ENCODE data around the gene PIGB.
"Not testable (repeated sequence)": the region's sequence is repeated elsewhere in the genome, so short reads cannot be mapped to it uniquely, and the experiment has no call there.

PIGB gene

DNA sequence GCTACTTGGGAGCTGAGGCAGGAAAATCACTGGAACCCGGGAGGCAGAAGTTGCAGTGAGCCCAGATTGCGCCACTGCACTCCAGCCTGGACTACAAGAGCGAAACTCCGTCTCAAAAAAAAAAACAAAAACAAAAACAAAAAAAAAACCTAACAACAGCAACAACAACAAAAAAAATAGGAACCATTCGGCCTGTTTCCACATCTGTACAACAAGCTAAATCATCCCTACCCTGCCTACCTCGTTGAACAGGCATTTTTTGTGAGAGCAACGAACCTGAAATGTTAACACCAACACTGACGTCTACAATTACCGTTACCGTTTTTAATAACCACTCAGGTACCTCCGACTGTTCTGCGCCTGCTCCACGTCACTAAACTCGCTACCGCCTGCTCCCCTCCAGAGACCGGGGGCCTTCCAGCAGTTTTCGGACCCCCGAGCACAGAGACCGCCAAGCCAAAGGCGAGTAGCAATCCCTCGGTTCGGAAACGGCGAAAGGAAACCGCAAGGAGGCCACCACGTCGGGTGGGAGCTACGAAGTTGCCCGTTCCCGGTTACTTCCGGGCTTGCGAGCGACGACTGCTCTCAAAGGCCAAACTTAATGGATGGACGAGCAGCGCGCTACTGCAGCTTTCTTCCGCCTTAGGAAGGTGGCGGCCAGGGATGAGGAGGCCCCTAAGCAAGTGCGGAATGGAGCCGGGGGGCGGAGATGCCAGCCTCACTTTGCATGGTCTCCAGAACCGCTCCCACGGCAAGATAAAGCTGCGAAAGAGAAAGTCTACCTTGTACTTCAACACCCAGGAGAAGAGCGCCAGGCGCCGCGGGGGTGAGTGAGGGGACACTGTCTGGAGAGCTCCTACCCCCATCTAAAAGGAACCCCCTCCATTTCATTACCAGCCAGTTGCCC lies at the start of gene PIGB, which contains the start of gene PIGBOS1:
Gene PIGB (plus strand): TSS at position 635 of the 907 bp plus-strand sequence. CDS start 29 bp downstream, at position 664.
Gene PIGBOS1 (minus strand): TSS at position 536 of the 907 bp plus-strand sequence. CDS start 1,331 bp downstream, outside the sequence.
- DNase-seq (ENCODE audit: low spot score) = peak; percentile 86

GRCh38 chr15:55270291-55270690 lies 48.7 kb upstream of the PIGB start:
- no peak for DNase-seq (ENCODE audit: low spot score)

GRCh38 chr15:55276324-55276723 lies 42.7 kb upstream of the PIGB start:
- no peak for DNase-seq (ENCODE audit: low spot score)

GRCh38 chr15:55277116-55277564 lies 41.9 kb upstream of the PIGB start:
- no peak for DNase-seq (ENCODE audit: low spot score)

- DNase-seq (ENCODE audit: low spot score) = no peak
Measured at GRCh38 chr15:55277715-55278114, 41.3 kb upstream of the PIGB start.

- DNase-seq (ENCODE audit: low spot score) = no peak
Measured at GRCh38 chr15:55279100-55279745, 39.8 kb upstream of the PIGB start.

GRCh38 chr15:55279746-55280351 lies 39.2 kb upstream of the PIGB start:
- DNase-seq (ENCODE audit: low spot score) = peak; percentile 25

GRCh38 chr15:55280589-55280988 lies 38.4 kb upstream of the PIGB start:
- not testable (repeated sequence) for DNase-seq (ENCODE audit: low spot score)

DNA sequence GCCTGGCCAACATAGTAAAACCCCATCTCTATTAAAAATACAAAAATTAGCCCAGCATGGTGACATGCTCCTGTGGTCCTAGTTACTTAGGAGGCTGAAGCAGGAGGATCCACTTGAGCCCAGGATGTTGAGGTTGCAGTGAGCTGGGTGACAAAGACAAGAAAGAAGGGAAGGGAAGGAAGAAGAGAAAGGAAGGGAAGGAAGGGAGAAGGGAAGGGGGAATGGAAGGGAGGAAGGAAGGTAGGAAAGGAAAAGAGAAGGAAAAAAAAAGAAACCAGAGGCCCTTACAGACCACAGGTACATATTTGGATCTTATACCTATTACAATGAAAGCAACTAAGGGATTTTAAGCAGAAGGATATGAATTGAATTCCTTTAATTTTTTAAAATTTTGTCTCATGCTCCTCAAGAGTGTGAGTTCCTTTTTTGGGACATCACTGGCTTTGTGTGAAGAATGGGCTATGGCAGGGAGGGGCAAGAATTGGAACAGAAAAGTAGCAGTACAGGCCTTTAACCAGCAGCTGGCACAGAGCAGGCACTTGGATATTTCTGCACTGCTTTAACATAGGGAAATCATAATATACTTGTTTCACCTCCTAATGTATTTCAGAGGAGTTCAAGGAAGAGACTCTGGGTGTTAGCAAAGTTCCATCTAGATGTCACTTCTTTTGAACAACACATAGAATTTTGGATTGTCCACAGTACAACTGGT lies 37.3 kb upstream of the PIGB start:
- DNase-seq (ENCODE audit: low spot score) = no peak

DNA sequence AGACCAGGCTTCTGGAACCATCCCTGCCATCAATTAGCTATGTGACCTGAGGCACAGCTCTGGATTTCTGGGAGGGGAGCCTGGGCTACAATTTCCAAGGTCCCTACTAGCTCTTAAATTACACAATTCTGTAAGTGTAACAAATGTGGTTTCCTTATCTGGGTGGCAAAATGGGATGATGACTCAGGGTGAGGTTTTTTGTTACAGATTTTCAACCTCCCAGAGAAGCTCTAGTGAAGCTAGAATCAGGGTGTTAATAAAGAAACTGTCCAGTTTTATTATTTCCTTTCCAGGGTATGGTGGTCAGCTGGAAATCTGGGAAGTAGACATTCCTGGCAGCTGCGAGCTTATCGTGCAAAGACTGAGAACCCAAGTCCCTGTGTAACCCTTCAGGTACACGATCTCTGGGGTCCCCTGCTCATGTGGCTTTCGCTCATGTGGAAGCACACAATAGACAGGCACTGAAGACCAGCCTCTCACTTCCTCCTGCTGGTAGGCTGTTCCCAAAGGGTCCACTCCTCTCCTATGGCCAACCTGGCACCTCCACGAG lies 36.7 kb upstream of the PIGB start:
- peak; percentile 27 for DNase-seq (ENCODE audit: low spot score)

- DNase-seq (ENCODE audit: low spot score) = no peak
Measured at GRCh38 chr15:55283379-55284147, 35.5 kb upstream of the PIGB start.

DNA sequence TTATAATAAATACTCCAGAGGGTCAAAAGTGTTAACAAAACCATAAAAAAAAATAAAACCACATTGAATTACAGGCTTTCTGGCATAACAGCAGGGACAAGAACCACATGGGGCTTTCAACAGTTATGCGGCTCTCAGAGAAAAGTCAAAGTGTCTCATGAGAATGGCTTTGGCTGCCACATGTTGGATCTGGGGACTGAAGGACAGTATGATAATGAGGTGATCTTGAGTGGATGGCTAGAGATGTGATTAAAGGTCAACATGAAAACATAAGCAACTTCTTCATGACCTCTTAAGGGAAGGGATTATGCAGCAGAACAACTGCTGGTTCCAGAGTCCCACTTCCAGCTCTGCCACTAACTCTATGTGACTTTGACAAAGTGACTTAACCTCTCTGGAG lies 34.6 kb upstream of the PIGB start:
- no peak for DNase-seq (ENCODE audit: low spot score)

DNA sequence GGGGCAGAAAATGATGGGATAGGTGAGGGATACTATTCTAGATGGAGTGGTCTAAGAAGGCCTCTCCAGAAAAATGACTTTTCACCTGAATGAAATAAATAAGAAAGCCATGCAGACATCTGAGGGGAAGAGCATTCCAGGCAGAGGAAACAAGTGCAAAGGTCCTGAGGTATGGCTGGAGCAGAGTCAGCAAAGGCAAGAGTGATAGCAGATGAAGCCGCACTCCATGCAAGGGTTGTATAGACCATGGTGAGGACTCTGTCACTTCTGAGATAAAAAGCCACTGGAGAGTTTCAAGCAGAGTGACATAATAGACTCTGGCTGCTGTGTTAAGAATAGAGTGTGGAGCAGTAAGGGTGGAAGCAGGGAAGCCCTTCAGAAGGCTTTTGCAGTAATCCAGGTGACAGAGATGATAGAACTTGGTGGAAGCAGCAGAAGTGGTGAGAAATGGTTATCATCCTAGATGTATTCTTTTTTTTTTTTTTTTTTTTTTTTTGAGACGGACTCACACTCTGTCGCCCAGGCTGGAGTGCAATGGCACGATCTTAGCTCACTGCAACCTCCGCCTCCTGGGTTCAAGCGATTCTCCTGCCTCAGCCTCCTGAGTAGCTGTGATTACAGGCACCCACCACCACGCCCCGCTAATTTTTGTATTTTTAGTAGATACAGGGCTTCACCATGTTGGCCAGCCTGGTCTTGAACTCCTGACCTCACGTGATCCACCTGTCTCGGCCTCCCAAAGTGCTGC lies 32.4 kb upstream of the PIGB start:
- DNase-seq (ENCODE audit: low spot score) = not testable (repeated sequence)

- no peak for DNase-seq (ENCODE audit: low spot score)
Measured at GRCh38 chr15:55288006-55288717, 30.9 kb upstream of the PIGB start.

DNA sequence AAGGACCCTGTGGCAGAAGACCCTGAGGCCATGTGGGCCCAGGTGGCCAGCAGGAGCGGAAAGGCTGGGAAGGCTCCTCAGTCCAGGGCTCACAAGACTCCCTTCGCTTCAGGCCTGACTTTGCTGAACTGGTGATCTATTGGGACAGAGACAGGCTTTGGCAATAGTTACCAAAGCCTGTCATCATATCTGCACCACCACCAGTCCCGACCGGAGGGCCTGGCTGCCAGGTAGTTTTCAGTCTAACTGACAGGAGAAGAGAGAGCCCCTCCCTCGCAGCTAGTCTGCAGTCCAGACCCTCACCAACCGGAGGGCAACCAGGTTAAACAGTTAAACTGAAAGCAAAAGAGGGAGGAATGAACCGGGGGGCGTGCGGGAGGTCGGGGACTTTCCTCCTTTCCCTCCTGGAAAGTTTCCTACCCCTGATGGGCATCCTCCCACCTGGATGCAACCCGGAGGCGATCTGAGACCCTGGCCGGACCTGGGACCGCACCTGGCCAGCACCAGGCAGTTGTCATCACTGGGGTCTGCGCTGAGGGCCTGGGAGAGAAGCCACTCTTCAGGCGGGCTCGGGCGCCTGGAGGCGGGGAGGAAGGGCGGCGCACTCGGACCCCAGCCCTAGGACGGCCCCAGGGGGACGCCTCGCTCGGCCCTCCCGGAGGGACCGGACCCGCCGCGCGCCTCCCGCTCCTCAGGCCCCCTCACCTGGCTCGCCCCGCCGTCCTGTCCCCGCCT lies 29.8 kb upstream of the PIGB start:
- peak; percentile 42 for DNase-seq (ENCODE audit: low spot score)

DNA sequence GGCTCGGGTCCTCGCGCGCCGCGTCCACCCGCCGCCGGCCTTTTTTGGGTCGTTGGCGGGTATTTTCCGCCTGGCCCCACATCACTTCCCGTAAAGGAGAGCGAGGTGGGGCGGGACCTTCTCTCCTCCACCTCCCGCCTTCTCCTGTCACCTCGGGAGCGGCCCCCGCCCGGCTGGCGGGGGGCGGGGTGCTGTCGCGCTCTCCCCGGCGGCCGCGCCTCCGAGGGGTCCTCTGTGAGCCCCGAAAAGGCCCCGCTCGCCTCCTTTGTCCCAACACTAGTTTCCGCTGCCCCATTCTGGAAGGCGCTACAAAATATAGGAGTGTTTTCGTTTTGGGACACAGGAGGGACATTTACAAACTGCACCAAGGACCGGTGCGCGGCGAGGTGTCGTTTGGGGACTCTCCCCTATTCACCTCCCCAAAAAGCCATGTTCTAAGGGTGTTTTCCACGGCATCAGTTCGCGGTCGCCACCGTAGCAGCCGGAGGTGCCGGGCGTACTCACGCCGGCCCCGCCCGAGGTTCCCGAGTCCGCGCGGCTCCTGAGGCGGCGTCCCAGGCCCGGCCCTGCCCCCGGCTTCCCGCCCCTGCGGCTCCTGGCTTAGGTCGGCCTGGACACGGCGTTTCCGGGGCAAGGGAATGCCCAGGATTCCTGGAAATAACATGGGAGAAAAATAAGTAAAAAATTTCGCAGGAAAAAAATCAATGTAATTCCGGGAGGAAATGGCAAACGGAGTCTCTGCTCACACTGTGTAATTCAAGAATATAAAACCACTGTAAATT lies 29.1 kb upstream of the PIGB start, which contains the start of gene RAB27A:
Gene RAB27A (minus strand): TSS at position 68 of the 782 bp plus-strand sequence. CDS start 54,879 bp downstream, outside the sequence.
- DNase-seq (ENCODE audit: low spot score) = peak; percentile 77

DNA sequence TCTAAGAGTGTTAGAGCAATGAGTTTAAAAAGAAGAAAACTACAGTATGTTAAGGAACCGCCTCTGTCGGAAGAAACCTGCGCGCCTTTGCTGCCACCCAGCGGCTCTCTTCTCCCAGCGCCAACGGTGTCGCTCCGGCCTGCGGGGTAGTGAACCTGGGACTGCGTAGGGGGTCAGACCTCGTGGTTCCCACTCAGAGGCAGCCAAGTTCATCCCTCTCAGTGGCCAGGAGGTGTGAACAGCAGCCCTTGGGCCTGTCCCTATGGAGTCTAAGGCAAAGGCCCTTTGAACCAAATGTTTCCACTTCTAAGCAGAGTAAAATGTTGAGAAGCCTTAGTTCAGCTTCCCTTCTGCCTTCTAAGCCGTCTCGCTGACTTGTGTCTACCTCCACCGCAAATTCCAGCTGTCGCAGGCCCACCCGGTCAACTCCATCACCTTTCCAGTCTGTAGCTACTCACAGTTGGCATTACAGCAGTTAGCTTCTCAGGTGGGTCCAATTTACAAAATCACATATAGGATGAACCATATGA lies 28.4 kb upstream of the PIGB start:
- DNase-seq (ENCODE audit: low spot score) = peak; percentile 75
